SK-N-SH (cell line): ENCODE measurements around the gene ZBTB7A. TPM values are rescaled to one million over a fixed set of nuclear protein-coding genes. Genes with fewer than 3 reads are reported as not detected.
"Not testable (repeated sequence)": the region's sequence is repeated elsewhere in the genome, so short reads cannot be mapped to it uniquely, and the experiment has no call there.

Source experiments
- CTCF ChIA-PET: fragments of 300-600, 350-600 bp; formaldehyde crosslinking; extraction: SDS; loops from one replicate; lab custom pipeline; 2021; lab: Yijun Ruan, JAX
- POLR2A ChIA-PET: fragments of 350-600 bp; sonication (Branson Sonifier 250); formaldehyde crosslinking; extraction: SDS; loops from one replicate; lab custom pipeline; 2020; ENCODE audit warnings: antibody characterized with exemption, inconsistent platforms; lab: Yijun Ruan, JAX
- DNase-seq: peaks from one replicate; pipeline ENCODE4 v3.0.0; 2012
- H2AFZ ChIP-seq: fragments of 200-600 bp; sonication (generic); 2 replicates; pipeline ENCODE4 v1.8.1; 2016; ENCODE audit warnings: antibody characterized with exemption, mild to moderate bottlenecking, low read depth
- H3F3A ChIP-seq: fragments of 200-600 bp; sonication (generic); replicated peaks from 2 replicates; pipeline ENCODE3; 2016; ENCODE audit warnings: antibody characterized with exemption, mild to moderate bottlenecking; ENCODE audit not compliant: insufficient read depth
- H3K27ac ChIP-seq, 2 experiments: fragments of 200-500 bp in 1 of 2; fragments of 200-600 bp in 1 of 2; sonication (Bioruptor generic) in 1 of 2; sonication (generic), shearing (Covaris generic) in 1 of 2; 2 replicates each; pipeline versions ENCODE4 v1.5.1 to v1.6.1; 2014 to 2016; ENCODE audit warnings: low read depth in 2 of 2, inconsistent platforms in 1 of 2, low read length in 1 of 2, mild to moderate bottlenecking in 1 of 2, mixed read lengths in 1 of 2
- H3K27me3 ChIP-seq: fragments of 200-600 bp; sonication (generic), shearing (Covaris generic); 2 replicates; pipeline ENCODE4 v1.6.1; 2016; ENCODE audit warnings: mixed run types; ENCODE audit not compliant: insufficient read depth
- H3K36me3 ChIP-seq, 2 experiments: fragments of 200-500 bp in 1 of 2; fragments of 200-600 bp in 1 of 2; sonication (Bioruptor generic) in 1 of 2; sonication (generic) in 1 of 2; replicated peaks in 1 of 2; 2 replicates each; pipeline versions ENCODE3 to v1.5.1; 2014 to 2016; ENCODE audit warnings: low read length in 1 of 2, mild to moderate bottlenecking in 1 of 2; ENCODE audit not compliant: insufficient read depth in 2 of 2, control insufficient read depth in 1 of 2
- H3K4me1 ChIP-seq, 2 experiments: fragments of 200-500 bp in 1 of 2; fragments of 200-600 bp in 1 of 2; sonication (Bioruptor generic) in 1 of 2; sonication (generic), shearing (Covaris generic) in 1 of 2; 2 replicates each; pipeline versions ENCODE4 v1.5.1 to v1.6.1; 2014 to 2016; ENCODE audit warnings: low read depth in 1 of 2, low read length in 1 of 2, mixed run types in 1 of 2; ENCODE audit not compliant: insufficient read depth in 2 of 2, control insufficient read depth in 1 of 2
- H3K4me2 ChIP-seq: fragments of 200-600 bp; sonication (generic), shearing (Covaris generic); 2 replicates; pipeline ENCODE4 v1.6.1; 2017; ENCODE audit warnings: mixed run types
- H3K4me3 ChIP-seq, 2 experiments: fragments of 200-500 bp in 1 of 2; fragments of 200-600 bp in 1 of 2; sonication (Bioruptor generic) in 1 of 2; sonication (generic), shearing (Covaris generic) in 1 of 2; 2 replicates each; pipeline versions ENCODE4 v1.5.1 to v1.8.1; 2014 to 2016; ENCODE audit warnings: low read depth in 2 of 2, inconsistent platforms in 1 of 2, low read length in 1 of 2, mild to moderate bottlenecking in 1 of 2, mixed read lengths in 1 of 2, moderate library complexity in 1 of 2
- H3K79me2 ChIP-seq: fragments of 200-600 bp; sonication (generic); 2 replicates; pipeline ENCODE4 v1.8.1; 2017; ENCODE audit warnings: mild to moderate bottlenecking; ENCODE audit not compliant: insufficient read depth
- H3K9ac ChIP-seq: fragments of 200-600 bp; sonication (generic); 2 replicates; pipeline ENCODE4 v1.6.1; 2017; ENCODE audit warnings: mixed run types
- H3K9me2 ChIP-seq: fragments of 200-600 bp; sonication (generic); 2 replicates; pipeline ENCODE4 v1.6.1; 2017; ENCODE audit warnings: mixed run types
- H3K9me3 ChIP-seq: fragments of 200-600 bp; sonication (generic); 2 replicates; pipeline ENCODE4 v1.6.1; 2017; ENCODE audit warnings: mixed run types, mild to moderate bottlenecking, moderate library complexity
- H4K20me1 ChIP-seq: fragments of 200-600 bp; sonication (generic); 2 replicates; pipeline ENCODE4 v1.6.1; 2017; ENCODE audit warnings: mild to moderate bottlenecking, mixed run types; ENCODE audit not compliant: insufficient read depth
- SMC3 ChIP-seq: IDR thresholded peaks from 2 replicates; pipeline ENCODE4 v1.6.1; 2012; ENCODE audit warnings: low read depth, low read length, improper control_type of control experiment
- WGBS: methylation state at CpG from one replicate; pipeline ENCODE4 v1.1.6; 2017; ENCODE audit warnings: low lambda C conversion rate; 5-methylcytosine and 5-hydroxymethylcytosine counted together
- polyA plus RNA-seq, 3 experiments: library from polyadenylated mRNA; depleted of rRNA; stranded (reverse); fragments of >200 nt; gene quantifications; 2 replicates each; pipeline ENCODE4 v1.2.3, GENCODE V29; 2012

ZBTB7A gene
- polyA plus RNA-seq, 1 of the 3 experiments (the other 2 are of a cell fraction), result 7.4 TPM

DNA sequence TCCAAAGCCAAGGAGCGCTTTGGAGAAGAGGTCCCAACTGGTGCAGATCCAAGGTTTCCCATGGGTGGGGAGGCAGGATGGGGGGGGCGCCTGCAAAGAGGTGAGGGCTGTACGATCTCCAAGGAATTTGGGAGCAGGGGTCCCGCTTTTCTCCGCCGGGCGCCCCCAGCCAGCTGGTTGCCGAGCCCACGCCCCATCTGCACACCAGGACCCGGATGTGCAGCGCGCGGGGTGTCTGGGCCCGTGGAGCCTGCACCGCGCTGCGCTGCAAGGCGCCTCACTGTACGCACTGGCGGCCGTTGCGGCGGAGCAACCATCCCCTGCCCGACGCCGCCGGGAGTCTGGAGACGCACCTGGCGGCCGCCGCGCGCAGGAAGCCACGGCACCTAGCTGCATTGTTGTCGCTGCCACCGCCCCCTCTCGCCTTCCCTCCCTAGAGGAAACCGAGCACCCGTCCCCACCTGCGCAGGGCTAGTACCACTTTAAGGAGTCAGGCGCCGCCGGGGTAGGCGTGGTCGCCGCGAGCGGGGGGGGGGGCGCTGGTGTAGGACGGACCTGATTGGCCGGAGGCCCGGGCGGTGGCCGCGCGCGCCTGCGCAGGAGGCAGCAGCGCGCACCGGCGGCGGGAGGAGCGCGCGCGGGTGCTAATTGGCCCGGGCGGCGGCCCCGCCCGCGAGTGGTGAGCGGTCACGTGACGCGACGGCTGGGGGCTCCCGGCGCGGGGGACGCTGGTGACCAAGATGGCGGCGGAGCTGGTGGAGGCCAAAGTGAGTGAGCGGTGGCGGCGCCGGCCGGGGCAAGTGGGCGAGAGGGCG is 59.5 kb downstream of the ZBTB7A start, which contains the start of gene PIAS4 (continued):
- no peak for TF ChIP-seq SMC3

DNA sequence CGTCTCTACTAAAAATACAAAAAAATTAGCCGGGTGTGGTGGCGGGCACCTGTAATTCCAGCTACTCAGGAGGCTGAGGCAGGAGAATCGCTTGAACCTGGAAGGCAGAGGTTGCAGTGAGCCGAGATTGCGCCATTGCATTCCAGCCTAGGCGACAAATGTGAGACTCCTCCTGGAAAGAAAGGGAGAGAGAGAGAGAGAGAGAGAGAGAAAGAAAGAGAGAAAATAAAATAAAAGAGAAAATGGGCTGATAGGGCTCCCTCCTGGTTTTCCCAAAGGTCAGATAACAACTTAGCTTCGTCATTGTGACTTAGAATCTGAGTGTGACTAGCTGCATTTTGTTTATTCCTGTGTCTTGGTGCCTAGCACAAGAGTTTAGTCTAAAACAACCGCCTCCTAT is 61.3 kb downstream of the ZBTB7A start:
- Histone ChIP-seq H4K20me1 (peaks cover 21% of the 10 kb centered on the region), H3K4me1 (peaks cover 12 to 17% of the 10 kb centered on the region in 2 experiments; a peak in 3 of 4 replicates), H3K79me2 (peaks cover 38% of the 10 kb centered on the region)
- DNase-seq, H3K4me3 ChIP-seq, H3K9ac ChIP-seq, H3K9me2 ChIP-seq, H3F3A ChIP-seq, H3K27ac ChIP-seq, H3K36me3 ChIP-seq, H3K9me3 ChIP-seq, H3K4me2 ChIP-seq, H2AFZ ChIP-seq, H3K27me3 ChIP-seq: not testable (repeated sequence)
- WGBS, result 99% methylated on average over 9 of the region's 9 CpGs
- CTCF ChIA-PET, result interaction anchor here (0.6 to 5.8 kb wide), 2 partner anchors 18 to 73 kb away, joined by 3 to 38 read pairs; partner anchors contain the start of gene NMRK2
- POLR2A ChIA-PET, result interaction anchor here (1.0 kb wide), 1 partner anchor 20 kb away, joined by 3 read pairs; the partner anchor contains the start of gene EEF2

DNA sequence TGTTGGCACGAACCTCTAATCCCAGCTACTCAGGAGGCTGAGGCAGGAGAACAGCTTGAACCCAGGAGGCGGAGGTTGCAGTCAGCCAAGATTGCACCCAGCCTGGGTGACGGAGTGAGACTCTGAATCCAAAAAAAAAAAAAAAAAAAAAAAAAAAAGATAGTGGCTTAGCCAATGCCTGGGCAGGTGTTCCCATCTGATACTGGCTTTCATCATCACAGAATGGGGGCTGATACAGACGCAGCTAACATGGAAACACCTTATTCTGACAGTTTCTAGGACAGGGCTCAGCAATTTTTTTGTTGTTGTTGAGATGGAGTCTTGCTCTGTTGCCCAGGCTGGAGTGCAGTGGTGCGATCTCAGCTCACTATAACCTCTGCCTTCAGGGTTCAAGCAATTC is 65.9 kb downstream of the ZBTB7A start:
- POLR2A ChIA-PET, result interaction anchor here (1.3 kb wide), 1 partner anchor 15 kb away, joined by 3 read pairs; the partner anchor contains the start of gene EEF2
- H3K4me3 ChIP-seq, H3K4me2 ChIP-seq, H3K36me3 ChIP-seq, H2AFZ ChIP-seq, H4K20me1 ChIP-seq, H3K9ac ChIP-seq, H3K79me2 ChIP-seq, H3K9me2 ChIP-seq, H3K4me1 ChIP-seq, H3F3A ChIP-seq, H3K27ac ChIP-seq, H3K27me3 ChIP-seq, DNase-seq, H3K9me3 ChIP-seq: not testable (repeated sequence)
- 95% methylated on average over 5 of the region's 5 CpGs for WGBS
- CTCF ChIA-PET, result interaction anchor here (0.7 to 1.1 kb wide), 3 partner anchors 11 to 147 kb away, joined by 3 to 5 read pairs (median 4); no protein-coding TSS in a partner anchor

DNA sequence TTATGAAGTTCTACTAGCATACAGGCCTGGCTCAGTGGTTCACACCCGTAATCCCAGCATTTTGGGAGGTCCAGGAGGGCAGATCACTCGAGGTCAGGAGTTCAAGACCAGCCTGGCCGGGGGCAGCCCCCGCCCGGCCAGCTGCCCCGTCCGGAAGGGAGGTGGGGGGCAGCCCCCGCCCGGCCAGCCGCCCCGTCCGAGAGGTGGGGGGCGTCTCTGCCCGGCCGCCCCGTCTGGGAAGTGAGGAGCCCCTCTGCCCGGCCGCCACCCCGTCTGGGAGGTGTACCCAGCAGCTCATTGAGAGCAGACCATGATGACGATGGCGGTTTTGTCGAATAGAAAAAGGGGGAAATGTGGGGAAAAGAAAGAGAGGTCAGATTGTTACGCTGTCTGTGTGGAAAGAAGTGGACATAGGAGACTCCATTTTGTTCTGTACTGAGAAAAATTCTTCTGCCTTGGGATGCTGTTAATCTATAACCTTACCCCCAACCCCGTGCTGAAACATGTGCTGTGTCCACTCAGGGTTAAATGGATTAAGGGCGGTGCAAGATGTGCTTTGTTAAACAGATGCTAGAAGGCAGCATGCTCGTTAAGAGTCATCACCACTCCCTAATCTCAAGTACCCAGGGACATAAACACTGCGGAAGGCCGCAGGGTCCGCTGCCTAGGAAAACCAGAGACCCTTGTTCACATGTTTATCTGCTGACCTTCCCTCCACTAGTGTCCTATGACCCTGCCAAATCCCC is 67.9 kb downstream of the ZBTB7A start:
- H3K27me3 ChIP-seq, H3K27ac ChIP-seq, H3K4me2 ChIP-seq, H3K4me3 ChIP-seq, H3K36me3 ChIP-seq, H4K20me1 ChIP-seq, H3K79me2 ChIP-seq, H3K9me2 ChIP-seq, DNase-seq, H3F3A ChIP-seq, H3K9me3 ChIP-seq, H2AFZ ChIP-seq, H3K9ac ChIP-seq, H3K4me1 ChIP-seq: not testable (repeated sequence)
- WGBS, result 76% methylated on average over 15 of the region's 29 CpGs
- CTCF ChIA-PET, result interaction anchor here (2.7 kb wide), 1 partner anchor 13 kb away, joined by 7 read pairs; the partner anchor contains the start of gene EEF2
- POLR2A ChIA-PET, result interaction anchor here (0.7 kb wide), 1 partner anchor 9 kb away, joined by 3 read pairs; the partner anchor contains the start of gene PIAS4
